SK-N-MC (cell line): ENCODE measurements around the gene BTBD6.

ENCODE experiments used
- EZH2 ChIP-seq: fragments of 200-600 bp; sonication (generic); IDR thresholded peaks from one replicate; pipeline ENCODE4 v1.6.1; 2017; ENCODE audit warnings: antibody characterized with exemption
- FOXP2 ChIP-seq: optimal IDR thresholded peaks from 2 replicates; pipeline ENCODE3; 2011; ENCODE audit warnings: mild to moderate bottlenecking, moderate library complexity; ENCODE audit not compliant: insufficient read depth; ENCODE audit errors: extremely low read length, control extremely low read depth
- POLR2AphosphoS5 ChIP-seq: IDR thresholded peaks from 2 replicates; pipeline ENCODE4 v1.6.1; 2012; ENCODE audit warnings: mild to moderate bottlenecking, low read depth, low read length, borderline replicate concordance

- TF ChIP-seq EZH2: no peak
- no peak for TF ChIP-seq POLR2AphosphoS5
- TF ChIP-seq FOXP2: no peak
These were observed 42.6 kb upstream of the BTBD6 start for GRCh38 chr14:105205673-105206208.
